GM12874 (cell line): ENCODE measurements around the gene SUGCT.

Source experiments
- TF ChIP-seq, protein P1 (sequence below): IDR thresholded peaks from 2 replicates; pipeline ENCODE4 v1.5.1; 2011; ENCODE audit warnings: low read depth, mild to moderate bottlenecking, control low read depth, low read length, moderate library complexity; ENCODE audit not compliant: insufficient read depth

The SUGCT gene

DNA sequence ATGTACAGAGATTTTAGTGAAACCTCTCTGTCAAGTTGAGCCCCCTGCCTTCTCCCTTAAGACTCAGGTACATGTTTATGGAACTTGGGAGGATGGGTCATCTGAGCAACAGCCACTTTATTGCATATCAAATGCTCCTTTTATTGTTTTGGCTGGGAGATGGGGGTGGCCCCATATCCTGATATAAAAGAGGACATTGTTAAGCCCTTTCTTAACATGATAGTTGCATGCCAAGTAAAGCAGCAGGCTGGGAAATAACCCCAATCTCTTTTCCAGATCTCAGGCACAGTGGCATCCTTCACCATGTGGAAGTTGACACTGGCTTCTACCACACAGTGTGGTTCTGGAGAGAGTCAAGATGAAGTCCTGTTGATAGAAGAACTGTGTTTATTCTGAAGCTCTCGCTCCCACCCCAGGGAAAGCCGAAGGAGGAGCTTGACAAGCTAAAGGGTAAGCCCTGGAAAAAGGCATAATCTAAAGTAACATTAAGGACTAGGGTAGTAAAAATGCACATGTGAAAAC lies 746.7 kb downstream of the SUGCT start:
- TF ChIP-seq, protein P1, sequence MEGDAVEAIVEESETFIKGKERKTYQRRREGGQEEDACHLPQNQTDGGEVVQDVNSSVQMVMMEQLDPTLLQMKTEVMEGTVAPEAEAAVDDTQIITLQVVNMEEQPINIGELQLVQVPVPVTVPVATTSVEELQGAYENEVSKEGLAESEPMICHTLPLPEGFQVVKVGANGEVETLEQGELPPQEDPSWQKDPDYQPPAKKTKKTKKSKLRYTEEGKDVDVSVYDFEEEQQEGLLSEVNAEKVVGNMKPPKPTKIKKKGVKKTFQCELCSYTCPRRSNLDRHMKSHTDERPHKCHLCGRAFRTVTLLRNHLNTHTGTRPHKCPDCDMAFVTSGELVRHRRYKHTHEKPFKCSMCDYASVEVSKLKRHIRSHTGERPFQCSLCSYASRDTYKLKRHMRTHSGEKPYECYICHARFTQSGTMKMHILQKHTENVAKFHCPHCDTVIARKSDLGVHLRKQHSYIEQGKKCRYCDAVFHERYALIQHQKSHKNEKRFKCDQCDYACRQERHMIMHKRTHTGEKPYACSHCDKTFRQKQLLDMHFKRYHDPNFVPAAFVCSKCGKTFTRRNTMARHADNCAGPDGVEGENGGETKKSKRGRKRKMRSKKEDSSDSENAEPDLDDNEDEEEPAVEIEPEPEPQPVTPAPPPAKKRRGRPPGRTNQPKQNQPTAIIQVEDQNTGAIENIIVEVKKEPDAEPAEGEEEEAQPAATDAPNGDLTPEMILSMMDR, result no peak

DNA sequence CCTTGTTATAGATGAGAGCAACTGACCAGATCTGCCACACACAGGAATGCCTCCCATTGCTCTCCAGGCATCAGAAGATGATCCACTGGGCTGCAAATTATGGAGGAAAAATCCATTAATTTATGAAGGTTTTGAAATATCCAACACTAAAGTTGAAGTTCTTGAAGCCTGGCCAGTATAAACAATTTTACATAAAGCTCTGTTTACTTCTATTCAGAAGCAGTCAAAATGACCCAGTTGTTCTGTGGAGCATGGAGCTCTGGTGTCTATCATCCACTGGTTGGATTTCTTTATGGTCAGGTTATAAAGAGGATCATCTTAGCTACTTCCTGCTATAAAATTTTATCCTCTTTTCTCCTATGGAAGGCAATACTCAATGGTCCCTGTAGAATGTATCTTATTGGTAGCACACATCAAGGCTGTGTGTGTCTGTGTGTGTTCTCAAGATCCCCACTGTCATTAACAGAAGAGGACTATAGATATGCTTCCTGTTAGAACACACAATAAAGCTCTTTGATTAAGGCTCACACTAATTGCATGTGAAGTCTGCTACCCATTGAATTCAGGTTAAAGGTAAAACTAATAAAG lies 747.4 kb downstream of the SUGCT start:
- TF ChIP-seq, protein P1, result no peak

GRCh38 chr7:40883826-40884225 lies 749.0 kb downstream of the SUGCT start:
- TF ChIP-seq, protein P1, result no peak

DNA sequence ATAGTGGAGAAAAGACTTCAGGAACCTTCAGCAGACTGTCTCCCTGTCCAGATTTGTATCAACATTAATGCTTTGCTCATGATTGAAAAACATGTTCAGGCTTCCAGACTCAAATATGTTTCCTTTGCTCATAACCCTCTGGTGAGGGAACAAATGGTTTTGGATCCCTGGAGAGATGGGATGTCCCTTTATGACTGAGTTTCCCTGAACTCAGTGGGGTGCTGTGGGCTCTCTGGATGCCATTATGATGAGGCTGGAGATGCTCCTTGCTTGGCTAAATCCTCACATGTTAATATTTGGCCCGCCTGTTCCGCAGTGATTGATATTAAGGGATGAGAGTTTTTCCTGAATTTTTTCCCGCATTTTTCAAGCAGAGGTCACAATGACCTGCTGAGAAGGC lies 749.4 kb downstream of the SUGCT start:
- TF ChIP-seq, protein P1, result no peak

- TF ChIP-seq, protein P1, result no peak
Measured at GRCh38 chr7:40885503-40885902, 750.7 kb downstream of the SUGCT start.

- TF ChIP-seq, protein P1, result no peak
Measured at GRCh38 chr7:40887099-40887498, 752.3 kb downstream of the SUGCT start.

DNA sequence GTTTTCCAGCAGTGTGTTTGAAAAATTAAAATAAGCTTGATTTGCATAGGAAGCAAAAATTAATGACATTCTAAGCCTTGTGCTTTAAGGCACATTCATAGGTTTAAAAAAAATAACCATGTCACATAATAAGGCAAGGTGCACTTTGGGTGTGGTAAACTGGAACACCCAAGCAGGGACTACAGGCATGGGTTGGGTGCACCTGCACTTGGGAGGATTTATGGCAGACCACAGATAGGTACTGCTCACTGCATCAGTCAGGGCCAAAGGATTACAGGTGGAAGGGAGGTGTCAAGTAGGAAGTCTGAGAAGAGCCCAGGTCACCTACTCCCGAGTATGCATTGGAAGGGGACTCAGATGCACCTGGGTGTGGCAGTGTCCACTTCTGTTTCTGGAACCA lies 753.7 kb downstream of the SUGCT start:
- TF ChIP-seq, protein P1, result no peak
